LNCAP (cell line): ENCODE results near the gene TTL.

Experiments
- CTCF ChIP-seq: fragments of 450-650 bp; IDR thresholded peaks from 2 replicates; pipeline ENCODE4 v1.5.1; 2017; ENCODE audit warnings: mild to moderate bottlenecking

TTL gene

DNA sequence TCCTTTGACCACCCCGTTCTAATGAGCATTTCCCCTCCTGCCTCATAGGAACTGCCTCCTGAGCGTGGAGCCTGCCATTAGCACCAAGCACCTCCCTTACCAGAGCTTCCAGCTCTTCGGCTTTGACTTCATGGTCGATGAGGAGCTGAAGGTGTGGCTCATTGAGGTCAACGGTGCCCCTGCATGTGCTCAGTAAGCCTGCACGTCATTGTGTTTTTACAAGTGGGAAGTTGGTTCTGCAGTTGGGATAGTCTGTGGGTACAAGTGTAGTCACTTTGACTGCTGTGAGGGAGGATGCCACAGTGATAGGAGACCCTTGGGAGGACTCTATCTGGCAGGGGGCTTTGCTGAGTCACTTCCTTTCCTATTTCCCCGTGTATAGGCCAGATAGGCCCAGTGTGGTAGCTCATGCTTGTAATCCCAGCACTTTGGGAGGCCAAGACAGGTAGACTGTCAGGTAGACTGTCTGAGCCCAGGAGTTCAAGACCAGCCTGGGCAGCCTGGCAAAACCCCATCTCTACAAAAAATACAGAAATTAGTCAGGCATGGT, 38.4 kb downstream of the TTL start:
- no peak for TF ChIP-seq CTCF

DNA sequence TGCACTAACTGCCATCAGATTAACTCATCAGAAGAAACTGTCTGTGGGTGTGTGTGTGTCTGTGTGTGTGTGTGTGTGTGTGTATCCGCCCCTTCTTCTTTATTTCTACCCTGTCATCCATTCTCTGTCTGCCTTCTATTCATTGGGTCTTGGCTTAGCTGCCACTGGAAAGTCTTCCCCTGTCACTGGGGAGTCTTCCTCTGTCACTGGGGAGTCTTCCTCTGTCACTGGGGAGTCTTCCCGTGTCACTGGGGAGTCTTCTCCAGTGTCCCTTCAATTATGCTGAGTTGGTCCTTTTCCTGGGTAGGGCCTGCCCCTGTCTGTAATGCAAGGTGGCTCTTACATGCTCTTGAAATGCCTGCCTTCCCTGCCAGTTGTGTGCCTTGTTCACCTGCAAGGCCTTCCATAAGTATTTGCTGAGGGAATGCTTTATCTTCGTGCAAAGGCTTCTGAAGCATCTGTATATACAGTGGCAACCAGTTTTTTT, 41.4 kb downstream of the TTL start:
- no peak for TF ChIP-seq CTCF

- TF ChIP-seq CTCF: no peak
Measured at GRCh38 chr2:112528541-112528940, 46.6 kb downstream of the TTL start.

GRCh38 chr2:112529757-112530156, 47.8 kb downstream of the TTL start:
- TF ChIP-seq CTCF: no peak

DNA sequence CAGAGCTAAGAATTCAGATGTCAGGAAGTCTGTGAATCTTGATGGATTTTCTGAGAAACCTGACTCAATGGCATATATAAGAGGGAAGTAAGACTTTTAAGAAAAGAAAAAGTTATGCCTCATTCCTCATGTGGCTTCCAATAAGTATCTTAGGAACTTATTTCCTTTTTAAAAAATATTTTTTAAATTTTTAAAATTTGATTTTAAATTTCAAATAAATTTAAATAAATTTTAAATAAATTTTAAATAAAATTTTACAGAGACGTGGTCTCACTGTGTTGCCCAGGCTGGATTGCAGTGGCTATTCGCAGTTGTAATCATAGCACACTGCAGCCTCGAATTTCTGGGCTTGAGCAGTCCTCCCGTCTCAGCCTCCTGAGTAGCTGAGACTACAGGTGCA, 48.8 kb downstream of the TTL start:
- TF ChIP-seq CTCF: no peak

DNA sequence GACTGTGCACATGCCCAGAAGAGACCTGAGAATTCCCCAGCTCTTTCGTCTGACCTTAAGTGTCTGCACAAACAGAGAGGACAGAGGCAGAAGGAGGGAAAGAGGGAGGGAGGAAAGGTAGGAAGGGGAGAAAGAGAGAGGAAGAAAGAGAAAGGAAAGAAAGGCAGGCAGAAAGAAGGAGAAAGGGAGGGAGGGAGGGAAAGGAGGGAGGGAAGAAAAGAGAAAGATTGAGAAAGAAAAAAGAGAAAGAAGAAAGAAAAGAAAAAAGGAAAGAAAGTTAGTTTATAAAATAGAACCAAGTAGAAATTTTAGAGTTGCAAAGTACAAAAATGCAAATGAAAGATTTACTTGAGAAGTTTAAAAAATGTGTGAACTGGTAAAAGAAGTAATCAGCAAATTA, 52.9 kb downstream of the TTL start:
- no peak for TF ChIP-seq CTCF

DNA sequence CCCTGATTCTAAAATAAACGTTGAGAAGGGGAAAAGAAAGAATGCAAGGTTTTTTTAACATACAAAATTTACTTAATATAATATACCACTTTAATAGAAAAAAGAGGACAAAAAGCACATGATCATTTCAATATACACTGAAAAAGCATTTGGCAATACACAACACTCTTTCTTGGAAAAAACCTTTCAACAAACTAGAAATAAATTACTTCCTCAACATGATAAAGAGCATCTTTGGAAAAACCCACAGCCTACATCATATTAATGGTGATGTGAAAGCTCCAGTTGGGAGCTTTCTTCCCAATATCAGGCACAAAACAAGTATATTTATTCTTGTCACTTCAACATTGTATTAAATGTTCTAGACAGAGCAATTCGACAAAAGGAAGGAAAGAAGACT, 57.4 kb downstream of the TTL start:
- TF ChIP-seq CTCF: no peak

- TF ChIP-seq CTCF: no peak
Measured at GRCh38 chr2:112540906-112541305, 59.0 kb downstream of the TTL start.
